ENCODE measurements around the gene QPRT.

- TF ChIP-seq CTCF (conservative IDR thresholded peaks at IDR 0.05 in 1 of 2, IDR thresholded peaks at IDR 0.05 in 1 of 2; ENCODE audit: extremely low read depth in 1 of 2, insufficient read depth in 1 of 2, low read depth in 1 of 2, low read length in 2 of 2) (no peak), EZH2 (IDR thresholded peaks at IDR 0.05; ENCODE audit: borderline replicate concordance, low read length) (no peak)
These were observed 1.2 kb downstream of the QPRT start for GRCh38 chr16:29680180-29680598.

All from mammary epithelial cell (primary cell).